ENCODE results near the gene TNFRSF4. TPM values are rescaled to one million over a fixed set of nuclear protein-coding genes. Genes with fewer than 3 reads are reported as not detected.
A peak's percentile ranks its signal among the peaks of the same experiment; 100 is the strongest.

Gene TNFRSF4
- total RNA-seq, 3 donors from 2014 or later (not counting 1 experiment from before 2014, with no cell fraction given) = 14.3 to 26.5 (median 15.7) TPM

DNA sequence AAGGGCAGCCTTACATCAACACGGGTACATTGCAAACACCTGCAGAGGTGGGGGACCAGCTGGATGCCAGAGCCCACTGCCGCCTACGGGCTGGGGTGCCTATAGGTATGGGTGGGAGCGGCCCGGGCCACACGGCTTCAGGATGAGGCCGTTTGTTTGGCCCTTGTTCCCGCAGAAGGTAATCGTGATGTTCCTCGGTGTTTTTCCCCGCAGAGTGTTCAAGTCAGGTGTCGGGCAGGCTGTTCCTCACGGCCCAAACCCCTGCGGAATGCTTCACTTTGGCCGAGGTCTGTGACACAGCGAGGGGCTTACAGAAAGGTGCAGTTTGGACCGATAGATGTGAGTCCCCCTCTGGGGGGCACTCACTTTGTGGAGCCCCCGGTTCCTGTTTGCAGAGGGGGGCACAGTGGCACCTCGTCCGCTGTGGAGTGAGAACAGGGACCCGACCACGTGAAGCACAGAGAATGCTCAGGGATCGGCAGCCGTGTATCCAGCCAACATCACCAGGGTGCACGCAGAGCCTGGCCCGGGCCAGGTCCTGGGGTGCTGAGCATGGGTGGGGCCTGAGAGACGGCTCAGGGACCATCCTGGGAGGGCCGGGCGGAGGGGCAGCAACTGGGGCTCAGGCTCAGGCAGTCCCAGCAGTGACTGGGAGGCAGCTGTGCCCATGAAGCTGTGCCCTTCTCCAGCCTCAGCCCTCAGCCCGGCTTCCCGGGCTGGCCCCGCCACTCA is 40.7 kb downstream of the TNFRSF4 start:
- intact Hi-C loops (cut with micrococcal nuclease) = loop anchor here (5.0 kb wide), 1 partner anchor 34 kb away; the partner anchor contains the start of gene TNFRSF18
- H3K4me1 ChIP-seq (ENCODE audit: control insufficient read depth, insufficient read depth, low read length) = peaks cover 62% of the 10 kb centered on the region
- H3K36me3 ChIP-seq (ENCODE audit: control insufficient read depth, insufficient read depth, low read length) = no peaks in the 10 kb centered on the region
- H3K36me3 Mint-ChIP-seq = no peaks in the 10 kb centered on the region
- ATAC-seq (no peak), DNase-seq (no peak)
- no peak overlapping the region for H3K4me3 ChIP-seq (ENCODE audit: low read length)
- WGBS (ENCODE audit: insufficient coverage) = 61% methylated on average over 32 of the region's 32 CpGs
- H3K9me3 Mint-ChIP-seq = no peaks in the 10 kb centered on the region
- H3K27ac Mint-ChIP-seq = no peak overlapping the region
- no peak overlapping the region for H3K4me3 Mint-ChIP-seq
- peaks cover 4 to 12% of the 10 kb centered on the region in 2 donors for H3K4me1 Mint-ChIP-seq
- peaks cover 0 to 23% of the 10 kb centered on the region in 2 donors for H3K27me3 Mint-ChIP-seq (ENCODE audit: low read depth in 2 of 2)
- TF ChIP-seq, protein P1, sequence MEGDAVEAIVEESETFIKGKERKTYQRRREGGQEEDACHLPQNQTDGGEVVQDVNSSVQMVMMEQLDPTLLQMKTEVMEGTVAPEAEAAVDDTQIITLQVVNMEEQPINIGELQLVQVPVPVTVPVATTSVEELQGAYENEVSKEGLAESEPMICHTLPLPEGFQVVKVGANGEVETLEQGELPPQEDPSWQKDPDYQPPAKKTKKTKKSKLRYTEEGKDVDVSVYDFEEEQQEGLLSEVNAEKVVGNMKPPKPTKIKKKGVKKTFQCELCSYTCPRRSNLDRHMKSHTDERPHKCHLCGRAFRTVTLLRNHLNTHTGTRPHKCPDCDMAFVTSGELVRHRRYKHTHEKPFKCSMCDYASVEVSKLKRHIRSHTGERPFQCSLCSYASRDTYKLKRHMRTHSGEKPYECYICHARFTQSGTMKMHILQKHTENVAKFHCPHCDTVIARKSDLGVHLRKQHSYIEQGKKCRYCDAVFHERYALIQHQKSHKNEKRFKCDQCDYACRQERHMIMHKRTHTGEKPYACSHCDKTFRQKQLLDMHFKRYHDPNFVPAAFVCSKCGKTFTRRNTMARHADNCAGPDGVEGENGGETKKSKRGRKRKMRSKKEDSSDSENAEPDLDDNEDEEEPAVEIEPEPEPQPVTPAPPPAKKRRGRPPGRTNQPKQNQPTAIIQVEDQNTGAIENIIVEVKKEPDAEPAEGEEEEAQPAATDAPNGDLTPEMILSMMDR (IDR thresholded peaks at IDR 0.05) = no peak
- peaks cover 8% of the 10 kb centered on the region for H3K27me3 ChIP-seq (ENCODE audit: control insufficient read depth, insufficient read depth, low read length)
- H3K9me3 ChIP-seq (ENCODE audit: control insufficient read depth, insufficient read depth, low read length) = no peaks in the 10 kb centered on the region
- no peak overlapping the region for H3K27ac ChIP-seq (ENCODE audit: low read length)

DNA sequence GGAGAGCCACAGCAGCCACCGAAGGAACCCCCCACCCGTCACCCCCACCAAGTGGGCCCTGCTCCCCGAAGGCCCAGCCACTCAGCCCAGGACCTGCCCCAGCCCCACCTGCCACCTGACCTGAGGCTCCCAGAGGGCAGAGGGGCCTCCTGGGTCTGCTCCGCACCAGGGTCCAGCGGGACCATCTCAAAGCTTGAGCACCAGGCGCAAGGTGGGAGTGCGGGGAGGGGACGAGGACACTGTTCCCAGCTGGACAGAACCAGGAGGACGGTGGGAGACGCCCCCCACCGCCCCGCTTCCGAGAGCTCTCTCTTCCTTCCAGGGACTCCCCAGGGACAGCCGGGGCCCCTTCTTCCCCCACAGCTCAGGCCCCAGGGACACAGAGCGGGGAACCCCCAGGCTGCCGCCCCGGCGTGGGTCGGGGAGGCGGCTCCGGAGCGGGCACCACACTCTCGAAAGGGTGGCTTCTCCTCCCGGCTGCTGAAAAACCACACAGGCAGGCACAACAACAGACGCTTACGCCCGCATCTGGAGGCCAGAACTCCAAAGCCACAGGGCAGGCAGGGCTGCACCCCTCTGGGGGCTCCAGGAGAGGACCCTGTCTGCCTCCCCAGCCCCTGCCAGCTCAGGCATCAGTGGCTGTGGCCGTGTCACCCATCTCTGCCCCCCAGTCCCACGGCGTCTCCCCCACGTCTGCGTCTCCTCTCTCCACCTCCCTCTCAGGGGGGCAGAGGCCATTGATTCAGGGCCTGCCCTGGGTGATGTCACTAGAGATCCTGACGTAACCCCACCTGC is 42.2 kb downstream of the TNFRSF4 start:
- H3K4me1 ChIP-seq (ENCODE audit: control insufficient read depth, insufficient read depth, low read length) = peaks cover 76% of the 10 kb centered on the region
- Mint-ChIP-seq H3K4me1 (peaks cover 4 to 8% of the 10 kb centered on the region in 2 donors), H3K27ac (peak overlapping the region in 1 of 2 donors; percentile 74), H3K4me3 (peak overlapping the region; percentile 45), H3K27me3 (ENCODE audit: low read depth in 2 of 2) (peaks cover 0 to 18% of the 10 kb centered on the region in 2 donors), H3K36me3 (no peaks in the 10 kb centered on the region), H3K9me3 (no peaks in the 10 kb centered on the region)
- H3K27me3 ChIP-seq (ENCODE audit: control insufficient read depth, insufficient read depth, low read length) = peaks cover 8% of the 10 kb centered on the region
- H3K36me3 ChIP-seq (ENCODE audit: control insufficient read depth, insufficient read depth, low read length) = no peaks in the 10 kb centered on the region
- no peak overlapping the region for H3K4me3 ChIP-seq (ENCODE audit: low read length)
- H3K9me3 ChIP-seq (ENCODE audit: control insufficient read depth, insufficient read depth, low read length) = no peaks in the 10 kb centered on the region
- peak; percentile 24 to 66 for DNase-seq
- 34% methylated on average over 33 of the region's 33 CpGs for WGBS (ENCODE audit: insufficient coverage)
- ATAC-seq = peak in 2 of 3 donors; percentile 50 to 60
- intact Hi-C loops (cut with micrococcal nuclease) = loop anchor here (5.0 kb wide), 1 partner anchor 36 kb away; the partner anchor contains the start of gene TNFRSF18
- TF ChIP-seq, protein P1 (IDR thresholded peaks at IDR 0.05) = no peak
- H3K27ac ChIP-seq (ENCODE audit: low read length) = no peak overlapping the region

DNA sequence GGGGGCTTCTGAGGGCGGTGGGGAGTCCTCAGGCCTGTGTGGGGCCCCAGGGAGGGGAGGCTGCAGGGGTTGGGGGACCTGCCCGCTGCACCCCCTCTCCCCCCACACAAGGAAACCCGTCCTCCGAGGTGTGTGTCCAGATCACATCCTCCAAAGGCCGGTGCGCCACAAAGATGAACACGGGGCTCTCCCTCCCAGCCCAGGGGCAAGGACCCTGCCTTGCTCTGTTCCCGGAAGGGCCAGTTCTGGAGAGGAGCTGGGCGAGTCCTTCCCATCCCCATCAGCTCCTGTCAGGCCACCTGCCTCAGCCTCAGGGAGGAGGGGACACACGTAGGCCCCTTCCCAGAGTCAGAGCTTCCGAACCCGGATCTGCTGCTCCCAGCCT is 42.8 kb downstream of the TNFRSF4 start:
- no peak overlapping the region for H3K27ac ChIP-seq (ENCODE audit: low read length)
- intact Hi-C loops (cut with micrococcal nuclease) = loop anchor here (5.0 kb wide), 1 partner anchor 36 kb away; the partner anchor contains the start of gene TNFRSF18
- no peak overlapping the region for H3K27ac Mint-ChIP-seq
- ATAC-seq (no peak), DNase-seq (no peak)
- H3K4me1 ChIP-seq (ENCODE audit: control insufficient read depth, insufficient read depth, low read length) = peaks cover 81% of the 10 kb centered on the region
- TF ChIP-seq, protein P1 (IDR thresholded peaks at IDR 0.05) = no peak
- H3K36me3 Mint-ChIP-seq = no peaks in the 10 kb centered on the region
- peaks cover 8% of the 10 kb centered on the region for H3K27me3 ChIP-seq (ENCODE audit: control insufficient read depth, insufficient read depth, low read length)
- H3K9me3 Mint-ChIP-seq = no peaks in the 10 kb centered on the region
- no peak overlapping the region for H3K4me3 ChIP-seq (ENCODE audit: low read length)
- no peak overlapping the region for H3K4me3 Mint-ChIP-seq
- peaks cover 0 to 17% of the 10 kb centered on the region in 2 donors for H3K27me3 Mint-ChIP-seq (ENCODE audit: low read depth in 2 of 2)
- 81% methylated on average over 12 of the region's 12 CpGs for WGBS (ENCODE audit: insufficient coverage)
- peaks cover 4 to 7% of the 10 kb centered on the region in 2 donors for H3K4me1 Mint-ChIP-seq
- H3K36me3 ChIP-seq (ENCODE audit: control insufficient read depth, insufficient read depth, low read length) = no peaks in the 10 kb centered on the region
- no peaks in the 10 kb centered on the region for H3K9me3 ChIP-seq (ENCODE audit: control insufficient read depth, insufficient read depth, low read length)
